GM18909 (cell line): ENCODE results near the gene LSM4.

Experiments used
- ATAC-seq: cut with Tn5 transposase; IDR thresholded peaks from one replicate; pipeline ENCODE4 v1.9.1; 2021; ENCODE audit warnings: mild to moderate bottlenecking; ENCODE audit not compliant: unreplicated experiment, poor library complexity

Gene LSM4

GRCh38 chr19:18261474-18261873, 61.4 kb downstream of the LSM4 start:
- ATAC-seq = no peak

- no peak for ATAC-seq
Observed at GRCh38 chr19:18259893-18260292, 63.0 kb downstream of the LSM4 start.

- no peak for ATAC-seq
Observed at GRCh38 chr19:18257503-18258470, 65.1 kb downstream of the LSM4 start.
